Neural cell (in vitro differentiated cells): ENCODE measurements around the gene COL24A1. TPM values are rescaled to one million over a fixed set of nuclear protein-coding genes. Genes with fewer than 3 reads are reported as not detected.

Experiments used
- H2AFZ ChIP-seq: fragments of 200-600, 300-800 bp; sonication (generic), shearing (Covaris generic); 2 replicates; pipeline ENCODE4 v1.6.0; 2014; ENCODE audit warnings: low read depth, mild to moderate bottlenecking, antibody characterized with exemption, low read length, moderate library complexity
- H3F3A ChIP-seq: fragments of 200-600 bp; shearing (Covaris generic); 2 replicates; pipeline ENCODE4 v1.6.1; 2016; ENCODE audit warnings: mild to moderate bottlenecking, moderate library complexity, mixed read lengths, antibody characterized with exemption, low read length; ENCODE audit not compliant: insufficient read depth, poor library complexity, severe bottlenecking
- H3K27ac ChIP-seq: fragments of 200-600, 300-800 bp; sonication (generic), shearing (Covaris generic); 2 replicates; pipeline ENCODE4 v1.5.1; 2014; ENCODE audit warnings: mild to moderate bottlenecking, low read length, moderate library complexity
- H3K27me3 ChIP-seq: fragments of 300-800, 200-600 bp; sonication (generic), shearing (Covaris generic); 2 replicates; pipeline ENCODE4 v1.6.0; 2014; ENCODE audit warnings: mild to moderate bottlenecking, low read depth, low read length, moderate library complexity; ENCODE audit not compliant: insufficient read depth
- H3K36me3 ChIP-seq: fragments of 300-800, 200-600 bp; sonication (generic), shearing (Covaris generic); 2 replicates; pipeline ENCODE4 v1.5.1; 2014; ENCODE audit warnings: mild to moderate bottlenecking, antibody characterized with exemption, low read length, moderate library complexity; ENCODE audit not compliant: insufficient read depth
- H3K4me2 ChIP-seq: fragments of 300-800, 200-600 bp; sonication (generic), shearing (Covaris generic); 2 replicates; pipeline ENCODE4 v1.6.0; 2014; ENCODE audit warnings: mild to moderate bottlenecking, low read length
- H3K4me3 ChIP-seq: fragments of 300-800, 200-600 bp; sonication (generic), shearing (Covaris generic); 2 replicates; pipeline ENCODE4 v1.5.1; 2014; ENCODE audit warnings: mild to moderate bottlenecking, low read length, moderate library complexity
- H3K79me2 ChIP-seq: fragments of 200-600 bp; shearing (Covaris generic); replicated peaks from 2 replicates; pipeline ENCODE4 v1.6.0; 2014; ENCODE audit warnings: mild to moderate bottlenecking, low read length, moderate library complexity; ENCODE audit not compliant: insufficient read depth
- H3K9ac ChIP-seq: fragments of 300-800, 200-600 bp; sonication (generic), shearing (Covaris generic); 2 replicates; pipeline ENCODE4 v1.6.1; 2016; ENCODE audit warnings: mild to moderate bottlenecking, low read length, mixed read lengths
- H3K9me2 ChIP-seq: fragments of 200-600 bp; shearing (Covaris generic); 2 replicates; pipeline ENCODE4 v1.6.1; 2016; ENCODE audit warnings: mild to moderate bottlenecking, low read length, mixed read lengths; ENCODE audit not compliant: insufficient read depth
- H3K9me3 ChIP-seq: fragments of 200-600, 300-800 bp; sonication (generic), shearing (Covaris generic); 2 replicates; pipeline ENCODE4 v1.6.1; 2016; ENCODE audit warnings: mild to moderate bottlenecking, mixed run types, low read length, moderate library complexity, mixed read lengths
- H4K20me1 ChIP-seq: fragments of 200-600 bp; shearing (Covaris generic); 2 replicates; pipeline ENCODE4 v1.6.1; 2016; ENCODE audit warnings: mild to moderate bottlenecking, mixed run types; ENCODE audit not compliant: insufficient read depth
- CTCF ChIP-seq: fragments of 450-650 bp; IDR thresholded peaks from 2 replicates; pipeline ENCODE4 v1.5.1; 2014; ENCODE audit warnings: antibody characterized with exemption, mild to moderate bottlenecking, moderate library complexity; ENCODE audit not compliant: poor library complexity, severe bottlenecking
- EP300 ChIP-seq: fragments of 450-650 bp; conservative IDR thresholded peaks from 2 replicates; pipeline ENCODE4 v1.6.1; 2014; ENCODE audit warnings: antibody characterized with exemption, mild to moderate bottlenecking, moderate library complexity; ENCODE audit not compliant: poor library complexity, severe bottlenecking
- EZH2 ChIP-seq: fragments of 200-600, 300-800 bp; shearing (Covaris generic), sonication (generic); IDR thresholded peaks from 2 replicates; pipeline ENCODE4 v1.6.1; 2014; ENCODE audit warnings: antibody characterized with exemption, low read length, borderline replicate concordance, mild to moderate bottlenecking; ENCODE audit not compliant: insufficient read depth, poor library complexity, severe bottlenecking
- MXI1 ChIP-seq: fragments of 450-650 bp; conservative IDR thresholded peaks from 2 replicates; pipeline ENCODE4 v1.6.1; 2014; ENCODE audit warnings: antibody characterized with exemption, mild to moderate bottlenecking; ENCODE audit not compliant: poor library complexity, severe bottlenecking
- POLR2AphosphoS5 ChIP-seq: IDR thresholded peaks from 2 replicates; pipeline ENCODE4 v1.6.1; 2012
- RAD21 ChIP-seq: fragments of 450-650 bp; conservative IDR thresholded peaks from 2 replicates; pipeline ENCODE4 v1.6.1; 2014; ENCODE audit warnings: antibody characterized with exemption, mild to moderate bottlenecking, moderate library complexity
- REST ChIP-seq: IDR thresholded peaks from 2 replicates; pipeline ENCODE4 v1.6.1; 2012; ENCODE audit warnings: borderline replicate concordance
- SMC3 ChIP-seq: fragments of 450-650 bp; conservative IDR thresholded peaks from 2 replicates; pipeline ENCODE4 v1.6.1; 2014; ENCODE audit warnings: antibody characterized with exemption, mild to moderate bottlenecking, moderate library complexity; ENCODE audit not compliant: poor library complexity
- TAF1 ChIP-seq: IDR thresholded peaks from 2 replicates; pipeline ENCODE4 v1.6.1; 2012; ENCODE audit warnings: low read depth
- polyA plus RNA-seq: library from polyadenylated mRNA; depleted of rRNA; stranded (reverse); fragments of >200 nt; gene quantifications from 2 replicates; pipeline ENCODE4 v1.2.3, GENCODE V29; 2014

Gene COL24A1
- polyA plus RNA-seq, 1 donor from 2014 or later: 0.19 TPM

- H3K9me2 ChIP-seq: no peaks in the 10 kb centered on the region
- no peak overlapping the region for H3K27ac ChIP-seq
- no peak overlapping the region for H3K4me3 ChIP-seq
- TF ChIP-seq EP300 (no peak), SMC3 (no peak), RAD21 (no peak), EZH2 (no peak), REST (no peak), MXI1 (no peak), TAF1 (no peak), CTCF (no peak)
- H2AFZ ChIP-seq: no peak overlapping the region
- H3K9ac ChIP-seq: no peak overlapping the region
- H4K20me1 ChIP-seq: no peaks in the 10 kb centered on the region
- H3K27me3 ChIP-seq: peaks cover 27% of the 10 kb centered on the region
- no peaks in the 10 kb centered on the region for H3K9me3 ChIP-seq
- no peaks in the 10 kb centered on the region for H3F3A ChIP-seq
- no peak overlapping the region for H3K4me2 ChIP-seq
- no peaks in the 10 kb centered on the region for H3K36me3 ChIP-seq
- H3K79me2 ChIP-seq: no peaks in the 10 kb centered on the region
Observed at GRCh38 chr1:86151427-86151826, 5.1 kb downstream of the COL24A1 start.

DNA sequence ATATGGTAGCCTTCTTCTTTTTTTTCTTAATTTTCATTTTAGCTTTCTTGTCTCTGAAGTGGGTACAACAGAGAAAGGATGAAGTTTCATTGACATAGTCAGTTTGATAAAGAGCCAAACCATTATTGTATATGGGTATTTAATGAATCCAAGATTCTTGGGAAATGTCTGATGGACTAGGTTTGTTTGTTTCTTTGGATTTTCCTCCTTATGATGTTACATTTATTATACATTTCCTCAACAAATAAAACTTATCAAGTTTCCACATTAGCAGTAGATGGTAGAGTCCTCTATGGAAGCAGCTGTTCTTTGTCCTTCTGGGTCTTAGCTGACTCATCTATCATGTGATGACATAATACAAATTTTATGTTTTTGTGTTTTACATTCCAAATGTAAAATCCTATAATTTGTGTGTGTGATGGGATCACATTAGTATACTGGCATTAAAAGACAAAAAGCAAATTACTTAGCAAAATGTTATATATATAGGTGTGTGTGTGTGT lies 6.0 kb downstream of the COL24A1 start:
- H3K9ac ChIP-seq: no peak overlapping the region
- peaks cover 19% of the 10 kb centered on the region for H3K27me3 ChIP-seq
- no peak overlapping the region for H3K4me3 ChIP-seq
- H2AFZ ChIP-seq: no peak overlapping the region
- no peaks in the 10 kb centered on the region for H3K9me2 ChIP-seq
- H3K4me2 ChIP-seq: no peak overlapping the region
- no peaks in the 10 kb centered on the region for H3K36me3 ChIP-seq
- no peaks in the 10 kb centered on the region for H3K79me2 ChIP-seq
- no peaks in the 10 kb centered on the region for H3K9me3 ChIP-seq
- H3F3A ChIP-seq: no peaks in the 10 kb centered on the region
- no peaks in the 10 kb centered on the region for H4K20me1 ChIP-seq
- TF ChIP-seq RAD21 (no peak), REST (no peak), SMC3 (no peak), TAF1 (no peak), POLR2AphosphoS5 (no peak), CTCF (no peak), EZH2 (no peak), MXI1 (no peak), EP300 (no peak)
- no peak overlapping the region for H3K27ac ChIP-seq
